Measurements from ENCODE around the gene ADH5.

DNA sequence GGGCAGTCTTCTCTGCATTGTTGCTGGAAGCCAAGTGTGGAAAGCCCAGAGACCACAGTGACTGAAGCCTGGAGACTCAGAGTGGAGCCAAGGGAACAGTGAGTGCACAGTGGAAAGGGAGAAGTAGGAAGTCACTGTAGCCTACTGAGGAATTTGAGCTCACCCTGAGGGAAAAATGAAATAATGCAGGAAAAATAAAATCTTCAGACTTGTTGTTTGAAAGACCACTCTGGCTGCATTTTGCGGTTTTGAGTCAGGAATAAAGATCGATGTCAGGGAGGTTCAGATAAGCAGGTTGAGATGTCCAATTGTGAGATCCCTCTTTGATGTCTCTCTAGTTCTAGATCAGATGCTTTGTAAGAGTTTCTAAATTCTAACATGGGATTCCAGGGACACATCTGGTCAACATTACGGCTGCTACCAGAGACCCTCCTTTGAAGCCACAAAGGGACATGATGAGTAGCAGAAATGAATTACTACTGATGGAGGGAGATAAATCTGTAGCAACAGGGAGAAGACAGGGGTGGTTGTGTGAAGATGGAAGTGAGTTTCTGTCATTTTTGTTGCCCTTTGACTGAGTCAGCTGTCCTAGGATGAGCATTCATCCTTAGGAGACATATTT is 47.1 kb upstream of the ADH5 start:
- TF ChIP-seq POLR2A (IDR thresholded peaks at IDR 0.05; ENCODE audit: low read depth, low read length), result no peak
- TF ChIP-seq POLR2AphosphoS5 (IDR thresholded peaks at IDR 0.05; ENCODE audit: low read depth, low read length), result no peak

Data from GM12891 (cell line).